ENCODE results near the gene ANKRD55. TPM values are rescaled to one million over a fixed set of nuclear protein-coding genes. Genes with fewer than 3 reads are reported as not detected.

The ANKRD55 gene
- total RNA-seq, 1 donor from 2014 or later = not detected

- peaks cover 28% of the 10 kb centered on the region for H3K4me1 Mint-ChIP-seq (ENCODE audit: low read depth)
- TF ChIP-seq, protein P1, sequence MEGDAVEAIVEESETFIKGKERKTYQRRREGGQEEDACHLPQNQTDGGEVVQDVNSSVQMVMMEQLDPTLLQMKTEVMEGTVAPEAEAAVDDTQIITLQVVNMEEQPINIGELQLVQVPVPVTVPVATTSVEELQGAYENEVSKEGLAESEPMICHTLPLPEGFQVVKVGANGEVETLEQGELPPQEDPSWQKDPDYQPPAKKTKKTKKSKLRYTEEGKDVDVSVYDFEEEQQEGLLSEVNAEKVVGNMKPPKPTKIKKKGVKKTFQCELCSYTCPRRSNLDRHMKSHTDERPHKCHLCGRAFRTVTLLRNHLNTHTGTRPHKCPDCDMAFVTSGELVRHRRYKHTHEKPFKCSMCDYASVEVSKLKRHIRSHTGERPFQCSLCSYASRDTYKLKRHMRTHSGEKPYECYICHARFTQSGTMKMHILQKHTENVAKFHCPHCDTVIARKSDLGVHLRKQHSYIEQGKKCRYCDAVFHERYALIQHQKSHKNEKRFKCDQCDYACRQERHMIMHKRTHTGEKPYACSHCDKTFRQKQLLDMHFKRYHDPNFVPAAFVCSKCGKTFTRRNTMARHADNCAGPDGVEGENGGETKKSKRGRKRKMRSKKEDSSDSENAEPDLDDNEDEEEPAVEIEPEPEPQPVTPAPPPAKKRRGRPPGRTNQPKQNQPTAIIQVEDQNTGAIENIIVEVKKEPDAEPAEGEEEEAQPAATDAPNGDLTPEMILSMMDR (IDR thresholded peaks at IDR 0.05) = no peak
- peaks cover 10% of the 10 kb centered on the region for H3K9me3 Mint-ChIP-seq (ENCODE audit: low read depth)
- peaks cover 3% of the 10 kb centered on the region for H3K36me3 Mint-ChIP-seq (ENCODE audit: low read depth)
- DNase-seq (ENCODE audit: low spot score) = no peak
- no peak overlapping the region for H3K4me3 Mint-ChIP-seq (ENCODE audit: unreplicated experiment)
- no peak overlapping the region for H3K27ac Mint-ChIP-seq (ENCODE audit: unreplicated experiment)
- H3K27me3 Mint-ChIP-seq (ENCODE audit: low read depth) = no peaks in the 10 kb centered on the region
Observed at GRCh38 chr5:56101180-56101579, 131.9 kb downstream of the ANKRD55 start.

DNA sequence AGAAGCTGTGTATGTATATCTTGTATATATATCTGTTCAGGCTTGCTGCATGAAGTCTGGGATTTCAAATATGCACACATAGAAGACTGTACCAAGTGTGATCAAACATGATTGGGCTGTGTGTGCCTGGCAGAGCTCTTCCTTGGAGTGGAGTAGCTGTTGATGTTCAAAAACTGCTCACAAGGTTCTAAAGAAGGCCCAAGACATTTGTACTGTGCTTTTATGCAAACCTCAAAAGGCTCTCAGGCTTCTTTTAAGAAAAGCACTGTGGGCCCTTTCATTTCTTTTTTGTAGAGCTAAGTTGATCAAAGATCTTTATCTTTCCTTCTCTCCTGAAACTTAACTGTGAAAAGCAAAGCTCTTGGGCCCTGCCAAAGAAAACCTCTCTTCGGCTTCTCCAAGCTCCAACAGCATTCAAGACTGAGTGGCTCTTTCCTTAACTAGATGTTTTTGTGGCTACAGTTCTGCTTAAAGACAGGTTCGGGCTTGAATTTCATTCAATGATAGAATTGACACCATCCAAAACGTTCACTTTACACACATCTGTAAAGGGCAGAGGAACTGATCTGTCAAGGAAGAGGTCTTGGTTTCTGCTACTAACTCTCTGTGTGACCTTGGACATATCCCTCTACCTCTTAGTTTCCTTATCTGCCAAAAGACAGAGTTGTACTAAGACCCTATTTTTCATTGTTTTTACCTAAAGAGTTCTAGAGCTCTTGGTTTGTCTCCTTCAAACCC, 132.5 kb downstream of the ANKRD55 start:
- no peaks in the 10 kb centered on the region for H3K27me3 Mint-ChIP-seq (ENCODE audit: low read depth)
- no peak overlapping the region for H3K27ac Mint-ChIP-seq (ENCODE audit: unreplicated experiment)
- H3K4me1 Mint-ChIP-seq (ENCODE audit: low read depth) = peaks cover 28% of the 10 kb centered on the region
- peaks cover 3% of the 10 kb centered on the region for H3K36me3 Mint-ChIP-seq (ENCODE audit: low read depth)
- DNase-seq (ENCODE audit: low spot score) = no peak
- no peak overlapping the region for H3K4me3 Mint-ChIP-seq (ENCODE audit: unreplicated experiment)
- peaks cover 10% of the 10 kb centered on the region for H3K9me3 Mint-ChIP-seq (ENCODE audit: low read depth)
- TF ChIP-seq, protein P1 (IDR thresholded peaks at IDR 0.05) = no peak

DNA sequence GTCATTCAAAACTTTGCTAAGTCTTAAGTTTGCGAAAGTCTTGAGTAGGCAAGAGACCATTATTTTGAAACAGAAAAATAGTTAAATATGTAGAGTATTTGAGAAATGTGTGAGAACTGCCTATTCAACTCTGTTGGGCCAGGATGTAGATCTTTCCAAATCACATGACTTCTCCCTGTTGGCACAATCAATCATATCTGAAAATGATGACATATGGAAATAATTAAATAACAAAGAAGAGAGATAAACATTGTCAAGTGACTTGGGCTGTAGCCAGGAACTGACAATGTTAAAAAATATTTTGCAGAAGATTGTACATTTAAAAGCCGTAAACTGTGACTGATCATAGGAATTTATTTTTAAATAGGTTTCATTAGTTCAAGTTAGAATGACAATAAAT, 133.8 kb downstream of the ANKRD55 start:
- H3K9me3 Mint-ChIP-seq (ENCODE audit: low read depth) = peaks cover 10% of the 10 kb centered on the region
- peaks cover 28% of the 10 kb centered on the region for H3K4me1 Mint-ChIP-seq (ENCODE audit: low read depth)
- H3K4me3 Mint-ChIP-seq (ENCODE audit: unreplicated experiment) = no peak overlapping the region
- no peaks in the 10 kb centered on the region for H3K27me3 Mint-ChIP-seq (ENCODE audit: low read depth)
- DNase-seq (ENCODE audit: low spot score) = no peak
- H3K36me3 Mint-ChIP-seq (ENCODE audit: low read depth) = peaks cover 3% of the 10 kb centered on the region
- TF ChIP-seq, protein P1 (IDR thresholded peaks at IDR 0.05) = no peak
- peak overlapping the region; percentile 46 for H3K27ac Mint-ChIP-seq (ENCODE audit: unreplicated experiment)

DNA sequence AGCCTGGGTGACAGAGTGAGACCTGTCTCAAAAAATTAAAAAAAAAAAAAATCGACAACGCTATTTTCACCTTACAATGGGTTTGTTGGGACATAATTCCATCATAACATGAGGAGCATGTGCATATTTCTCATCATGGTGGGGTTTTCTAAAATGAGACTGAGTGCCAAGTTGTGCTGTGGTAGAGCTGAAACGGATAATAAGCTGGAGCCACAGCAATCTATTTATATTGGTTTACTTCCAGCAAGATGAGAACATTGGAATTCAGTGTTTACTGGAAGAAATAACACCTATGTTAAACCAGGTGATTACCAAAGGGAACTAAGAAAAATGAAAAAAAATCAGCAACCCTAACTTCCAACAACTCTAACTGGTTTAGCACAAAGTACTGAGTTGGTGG, 136.1 kb downstream of the ANKRD55 start:
- no peak for DNase-seq (ENCODE audit: low spot score)
- Mint-ChIP-seq H3K4me1 (ENCODE audit: low read depth) (peaks cover 28% of the 10 kb centered on the region), H3K27ac (ENCODE audit: unreplicated experiment) (no peak overlapping the region), H3K36me3 (ENCODE audit: low read depth) (peaks cover 3% of the 10 kb centered on the region), H3K9me3 (ENCODE audit: low read depth) (peaks cover 8% of the 10 kb centered on the region), H3K27me3 (ENCODE audit: low read depth) (no peaks in the 10 kb centered on the region), H3K4me3 (ENCODE audit: unreplicated experiment) (no peak overlapping the region)
- TF ChIP-seq, protein P1 (IDR thresholded peaks at IDR 0.05) = no peak

- H3K27ac Mint-ChIP-seq (ENCODE audit: unreplicated experiment) = no peak overlapping the region
- no peak overlapping the region for H3K4me3 Mint-ChIP-seq (ENCODE audit: unreplicated experiment)
- peaks cover 34% of the 10 kb centered on the region for H3K4me1 Mint-ChIP-seq (ENCODE audit: low read depth)
- no peaks in the 10 kb centered on the region for H3K27me3 Mint-ChIP-seq (ENCODE audit: low read depth)
- no peak for DNase-seq (ENCODE audit: low spot score)
- H3K9me3 Mint-ChIP-seq (ENCODE audit: low read depth) = peaks cover under 1% of the 10 kb centered on the region
- H3K36me3 Mint-ChIP-seq (ENCODE audit: low read depth) = no peaks in the 10 kb centered on the region
- TF ChIP-seq, protein P1 (IDR thresholded peaks at IDR 0.05) = no peak
Observed at GRCh38 chr5:56095579-56096102, 137.5 kb downstream of the ANKRD55 start.
